OCI-LY7 (cell line): ENCODE data around the gene SLIT3.

Experiments used
- CTCF ChIP-seq: fragments of 200-600 bp; sonication (generic); conservative IDR thresholded peaks from 2 replicates; pipeline ENCODE4 v1.5.1; 2014; ENCODE audit warnings: mild to moderate bottlenecking, antibody characterized with exemption, low read length, moderate library complexity, mixed read lengths
- EZH2phosphoT487 ChIP-seq: fragments of 200-600 bp; sonication (generic); IDR thresholded peaks from 2 replicates; pipeline ENCODE4 v1.6.1; 2018; ENCODE audit warnings: low read depth, borderline replicate concordance, mild to moderate bottlenecking, mixed run types, antibody characterized with exemption, low read length, moderate library complexity, mixed read lengths

- TF ChIP-seq EZH2phosphoT487 (no peak), CTCF (no peak)
These were observed 644.3 kb downstream of the SLIT3 start for GRCh38 chr5:168656633-168657032.
